Measurements from ENCODE around the gene CNTRL. TPM values are rescaled to one million over a fixed set of nuclear protein-coding genes. Genes with fewer than 3 reads are reported as not detected.

The CNTRL gene
- polyA plus RNA-seq, 1 of the 3 experiments (the other 2 are of a cell fraction) = 3.6 TPM

- H3K9me2 ChIP-seq = no peaks in the 10 kb centered on the region
- TF ChIP-seq TEAD4 (IDR thresholded peaks at IDR 0.05; ENCODE audit: borderline replicate concordance, insufficient read depth) (no peak), GATA2 (CRISPR knock-in tag; IDR thresholded peaks at IDR 0.05) (no peak), RXRA (IDR thresholded peaks at IDR 0.05; ENCODE audit: borderline replicate concordance, low read depth) (no peak), SMC3 (IDR thresholded peaks at IDR 0.05; ENCODE audit: low read depth, low read length) (no peak), REST (IDR thresholded peaks at IDR 0.05; ENCODE audit: low read depth, low read length) (no peak), ZBTB33 (IDR thresholded peaks at IDR 0.05; ENCODE audit: borderline replicate concordance, low read depth) (no peak), USF2 (IDR thresholded peaks at IDR 0.05; ENCODE audit: borderline replicate concordance, low read depth, low read length) (no peak), RCOR1 (IDR thresholded peaks at IDR 0.05; ENCODE audit: low read length) (no peak), RFX5 (IDR thresholded peaks at IDR 0.05; ENCODE audit: low read length) (no peak), EP300 (IDR thresholded peaks at IDR 0.05; ENCODE audit: borderline replicate concordance in 1 of 2, low read depth in 1 of 2, low read length in 1 of 2) (no peak), RAD21 (IDR thresholded peaks at IDR 0.05; ENCODE audit: low read length) (no peak), ELF1 (IDR thresholded peaks at IDR 0.05) (no peak), MXI1 (IDR thresholded peaks at IDR 0.05; ENCODE audit: low read depth, low read length) (no peak), NRF1 (IDR thresholded peaks at IDR 0.05; ENCODE audit: low read depth, low read length) (no peak), MEF2A (IDR thresholded peaks at IDR 0.05; ENCODE audit: borderline replicate concordance, low read depth) (no peak), MAX (IDR thresholded peaks at IDR 0.05; ENCODE audit: low read depth) (no peak), CTCF (IDR thresholded peaks at IDR 0.05) (no peak)
- no peaks in the 10 kb centered on the region for H3K27me3 ChIP-seq (ENCODE audit: insufficient read depth)
- no peak overlapping the region for H3K4me2 ChIP-seq
- ChIA-PET POLR2A (no interaction called here), CTCF (no interaction called here)
- H4K20me1 ChIP-seq (ENCODE audit: insufficient read depth) = no peaks in the 10 kb centered on the region
- H3K9me3 ChIP-seq = no peaks in the 10 kb centered on the region
- H3K27ac ChIP-seq (ENCODE audit: low read depth in 2 of 2, low read length in 1 of 2) = no peak overlapping the region
- no peaks in the 10 kb centered on the region for H3K79me2 ChIP-seq (ENCODE audit: insufficient read depth)
- H3K4me1 ChIP-seq (ENCODE audit: control insufficient read depth in 1 of 2, insufficient read depth in 2 of 2, low read depth in 1 of 2, low read length in 1 of 2) = no peaks in the 10 kb centered on the region; a peak in 1 of 4 replicates
- no peak overlapping the region for H3K4me3 ChIP-seq (ENCODE audit: low read depth in 2 of 2, low read length in 1 of 2)
- peaks cover 69 to 77% of the 10 kb centered on the region in 2 experiments for H3K36me3 ChIP-seq (replicated peaks in 1 of 2; ENCODE audit: control insufficient read depth in 1 of 2, insufficient read depth in 2 of 2, low read length in 1 of 2)
- H2AFZ ChIP-seq (ENCODE audit: low read depth) = no peak overlapping the region
- DNase-seq = no peak
- no peak overlapping the region for H3K9ac ChIP-seq
- 84% methylated on average over 1 of the region's 1 CpG for WGBS (ENCODE audit: low lambda C conversion rate)
- no peaks in the 10 kb centered on the region for H3F3A ChIP-seq (replicated peaks; ENCODE audit: insufficient read depth)
Observed at GRCh38 chr9:121141706-121142105, 67.0 kb downstream of the CNTRL start.
